HepG2 (cell line): Measurements from ENCODE around the gene MYH16.

Experiments used
- ATF6 ChIP-seq: sonication (generic); formaldehyde crosslinking; conservative IDR thresholded peaks from 2 replicates; pipeline ENCODE4 v1.4.0; 2020; ENCODE audit warnings: missing genetic modification reagents
- CEBPB ChIP-seq: IDR thresholded peaks from 2 replicates; pipeline ENCODE4 v1.6.1; 2011; ENCODE audit warnings: low read depth, low read length, improper control_type of control experiment, borderline replicate concordance
- CTCF ChIP-seq: sonication (generic); formaldehyde crosslinking; IDR thresholded peaks from 2 replicates; pipeline ENCODE4 v1.5.0; 2020; ENCODE audit warnings: mild to moderate bottlenecking, missing genetic modification reagents, moderate library complexity
- EP300 ChIP-seq, 3 experiments: sonication (generic) in 1 of 3; formaldehyde crosslinking in 1 of 3; IDR thresholded peaks; 2 replicates each; pipeline versions ENCODE4 v1.5.1 to v1.6.1; 2011 to 2020; ENCODE audit warnings: low read depth in 2 of 3, low read length in 2 of 3, borderline replicate concordance in 1 of 3, improper control_type of control experiment in 1 of 3, mild to moderate bottlenecking in 1 of 3, missing genetic modification reagents in 1 of 3, moderate library complexity in 1 of 3
- FOXC1 ChIP-seq: sonication (generic); formaldehyde crosslinking; IDR thresholded peaks from 2 replicates; pipeline ENCODE4 v1.8.0; 2022; ENCODE audit warnings: mild to moderate bottlenecking, missing genetic modification reagents, borderline replicate concordance
- GTF2F1 ChIP-seq: fragments of 150-350 bp; IDR thresholded peaks from 2 replicates; pipeline ENCODE4 v1.6.1; 2014; ENCODE audit warnings: low read length
- PCBP1 ChIP-seq: fragments of 200-400 bp; formaldehyde crosslinking; IDR thresholded peaks from 2 replicates; pipeline ENCODE4 v1.6.1; 2017; ENCODE audit warnings: mild to moderate bottlenecking, low read depth, low read length, borderline replicate concordance
- RAD21 ChIP-seq: fragments of 450-650 bp; formaldehyde crosslinking; IDR thresholded peaks from 2 replicates; pipeline ENCODE4 v1.5.0; 2020; ENCODE audit warnings: mild to moderate bottlenecking
- TGIF2 ChIP-seq: IDR thresholded peaks from 2 replicates; pipeline ENCODE4 v1.6.1; 2016; ENCODE audit warnings: control low read depth, missing compliant biosample characterization
- U2AF1 ChIP-seq: fragments of 200-400 bp; formaldehyde crosslinking; optimal IDR thresholded peaks from 2 replicates; pipeline ENCODE3; 2017; ENCODE audit warnings: mild to moderate bottlenecking, low read depth, low read length
- ZNF225 ChIP-seq: sonication (generic); formaldehyde crosslinking; IDR thresholded peaks from 2 replicates; pipeline ENCODE4 v1.4.0; 2020; ENCODE audit warnings: mild to moderate bottlenecking, missing genetic modification reagents
- ZNF713 ChIP-seq: sonication (generic); formaldehyde crosslinking; IDR thresholded peaks from 2 replicates; pipeline ENCODE4 v1.4.0; 2020; ENCODE audit warnings: mild to moderate bottlenecking, missing genetic modification reagents
- ZNF766 ChIP-seq: sonication (generic); formaldehyde crosslinking; IDR thresholded peaks from 2 replicates; pipeline ENCODE4 v1.5.0; 2020; ENCODE audit warnings: missing genetic modification reagents, borderline replicate concordance

GRCh38 chr7:99253369-99253768 is 19.3 kb upstream of the MYH16 start:
- TF ChIP-seq ZNF713 (no peak), TGIF2 (CRISPR knock-in tag) (no peak), ZNF225 (no peak), GTF2F1 (no peak), ZNF766 (CRISPR knock-in tag) (no peak), RAD21 (CRISPR knock-in tag) (no peak), PCBP1 (no peak), FOXC1 (CRISPR knock-in tag) (no peak), CEBPB (no peak), EP300 (IDR thresholded peaks at IDR 0.05; ENCODE audit: low read depth in 2 of 2, low read length in 2 of 2) (no peak), EP300 (CRISPR knock-in tag; IDR thresholded peaks at IDR 0.05; ENCODE audit: borderline replicate concordance) (no peak), ATF6 (no peak), CTCF (CRISPR knock-in tag) (no peak), U2AF1 (no peak)
